Measurements from ENCODE around the gene ZNF593. TPM values are rescaled to one million over a fixed set of nuclear protein-coding genes. Genes with fewer than 3 reads are reported as not detected.
A peak's percentile ranks its signal among the peaks of the same experiment; 100 is the strongest.

The ZNF593 gene
- total and polyA plus RNA-seq, 10 of the 15 experiments (the other 5 are each of a cell fraction or from before 2014, with no cell fraction given), result 7.7 to 156 (median 51.0) TPM

DNA sequence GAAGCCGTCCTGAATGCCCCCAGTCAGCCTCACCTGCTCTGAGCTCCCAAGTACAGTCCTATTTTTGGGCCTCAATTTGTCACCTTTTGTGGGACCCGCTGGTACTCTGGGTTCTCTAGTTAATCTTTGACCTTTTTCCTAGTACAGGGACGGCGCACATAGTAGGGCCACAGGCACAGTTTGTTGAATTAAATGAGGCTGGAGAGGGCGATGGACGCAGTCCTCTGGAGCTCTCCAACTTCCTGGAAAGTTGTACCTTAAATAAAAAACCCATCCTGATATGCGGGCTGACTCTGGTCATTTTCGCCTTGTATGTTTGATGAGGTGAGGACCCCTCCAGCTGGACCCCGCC is 6.0 kb upstream of the ZNF593 start:
- Histone ChIP-seq H3K79me2 (ENCODE audit: control insufficient read depth, insufficient read depth, low read length) (no peaks in the 10 kb centered on the region), H3K4me1 (ENCODE audit: control insufficient read depth, insufficient read depth, low read length) (peaks cover 4% of the 10 kb centered on the region), H4K20me1 (ENCODE audit: control insufficient read depth, insufficient read depth) (no peaks in the 10 kb centered on the region), H3K27me3 (replicated peaks in 1 of 2; ENCODE audit: control insufficient read depth in 2 of 2, insufficient read depth in 2 of 2, low read length in 1 of 2) (peaks cover 3 to 18% of the 10 kb centered on the region in 2 experiments), H3K9ac (ENCODE audit: control insufficient read depth, insufficient read depth, low read length) (no peak overlapping the region), H3K4me3 (no peak overlapping the region), H3K36me3 (ENCODE audit: control insufficient read depth in 2 of 2, insufficient read depth in 2 of 2, low read length in 1 of 2) (no peaks in the 10 kb centered on the region), H2AFZ (ENCODE audit: control insufficient read depth, low read depth, low read length) (no peak overlapping the region), H3K27ac (ENCODE audit: control insufficient read depth, insufficient read depth) (no peak overlapping the region), H3K4me2 (ENCODE audit: control insufficient read depth, insufficient read depth) (peak overlapping the region; percentile 84), H3K9me3 (replicated peaks; ENCODE audit: control insufficient read depth, insufficient read depth, low read length) (no peaks in the 10 kb centered on the region; the same call in 2 of the 3 replicates)
- ChIA-PET POLR2A (no interaction called here), RAD21 (ENCODE audit: unreplicated experiment) (no interaction called here), CTCF (interaction anchor here (0.6 to 1.3 kb wide), 3 partner anchors 70 to 1471 kb away, joined by 3 to 4 read pairs (median 4); partner anchors contain the start of gene CEP85), SMC1A (ENCODE audit: uncharacterized antibody, unreplicated experiment) (no interaction called here)
- TF ChIP-seq IRF4 (IDR thresholded peaks at IDR 0.05; ENCODE audit: low read depth, low read length) (no peak), DPF2 (IDR thresholded peaks at IDR 0.05) (no peak), EGR1 (IDR thresholded peaks at IDR 0.05; ENCODE audit: borderline replicate concordance in 1 of 2, low read depth in 2 of 2, low read length in 2 of 2) (no peak), SMARCA5 (IDR thresholded peaks at IDR 0.05) (no peak), SIN3A (IDR thresholded peaks at IDR 0.05; ENCODE audit: low read depth, low read length) (no peak), FOS (IDR thresholded peaks at IDR 0.05; ENCODE audit: borderline replicate concordance, extremely low read depth, insufficient read length) (no peak), SMC3 (IDR thresholded peaks at IDR 0.05; ENCODE audit: borderline replicate concordance, low read length) (no peak), KDM1A (IDR thresholded peaks at IDR 0.05; ENCODE audit: borderline replicate concordance) (no peak), SUZ12 (IDR thresholded peaks at IDR 0.05; ENCODE audit: unreplicated experiment) (no peak), WRNIP1 (IDR thresholded peaks at IDR 0.05; ENCODE audit: borderline replicate concordance, low read depth, low read length) (no peak)
- TF ChIP-seq, protein P1, sequence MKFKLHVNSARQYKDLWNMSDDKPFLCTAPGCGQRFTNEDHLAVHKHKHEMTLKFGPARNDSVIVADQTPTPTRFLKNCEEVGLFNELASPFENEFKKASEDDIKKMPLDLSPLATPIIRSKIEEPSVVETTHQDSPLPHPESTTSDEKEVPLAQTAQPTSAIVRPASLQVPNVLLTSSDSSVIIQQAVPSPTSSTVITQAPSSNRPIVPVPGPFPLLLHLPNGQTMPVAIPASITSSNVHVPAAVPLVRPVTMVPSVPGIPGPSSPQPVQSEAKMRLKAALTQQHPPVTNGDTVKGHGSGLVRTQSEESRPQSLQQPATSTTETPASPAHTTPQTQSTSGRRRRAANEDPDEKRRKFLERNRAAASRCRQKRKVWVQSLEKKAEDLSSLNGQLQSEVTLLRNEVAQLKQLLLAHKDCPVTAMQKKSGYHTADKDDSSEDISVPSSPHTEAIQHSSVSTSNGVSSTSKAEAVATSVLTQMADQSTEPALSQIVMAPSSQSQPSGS (IDR thresholded peaks at IDR 0.05; ENCODE audit: low read length), result no peak
- TF ChIP-seq, protein P2, sequence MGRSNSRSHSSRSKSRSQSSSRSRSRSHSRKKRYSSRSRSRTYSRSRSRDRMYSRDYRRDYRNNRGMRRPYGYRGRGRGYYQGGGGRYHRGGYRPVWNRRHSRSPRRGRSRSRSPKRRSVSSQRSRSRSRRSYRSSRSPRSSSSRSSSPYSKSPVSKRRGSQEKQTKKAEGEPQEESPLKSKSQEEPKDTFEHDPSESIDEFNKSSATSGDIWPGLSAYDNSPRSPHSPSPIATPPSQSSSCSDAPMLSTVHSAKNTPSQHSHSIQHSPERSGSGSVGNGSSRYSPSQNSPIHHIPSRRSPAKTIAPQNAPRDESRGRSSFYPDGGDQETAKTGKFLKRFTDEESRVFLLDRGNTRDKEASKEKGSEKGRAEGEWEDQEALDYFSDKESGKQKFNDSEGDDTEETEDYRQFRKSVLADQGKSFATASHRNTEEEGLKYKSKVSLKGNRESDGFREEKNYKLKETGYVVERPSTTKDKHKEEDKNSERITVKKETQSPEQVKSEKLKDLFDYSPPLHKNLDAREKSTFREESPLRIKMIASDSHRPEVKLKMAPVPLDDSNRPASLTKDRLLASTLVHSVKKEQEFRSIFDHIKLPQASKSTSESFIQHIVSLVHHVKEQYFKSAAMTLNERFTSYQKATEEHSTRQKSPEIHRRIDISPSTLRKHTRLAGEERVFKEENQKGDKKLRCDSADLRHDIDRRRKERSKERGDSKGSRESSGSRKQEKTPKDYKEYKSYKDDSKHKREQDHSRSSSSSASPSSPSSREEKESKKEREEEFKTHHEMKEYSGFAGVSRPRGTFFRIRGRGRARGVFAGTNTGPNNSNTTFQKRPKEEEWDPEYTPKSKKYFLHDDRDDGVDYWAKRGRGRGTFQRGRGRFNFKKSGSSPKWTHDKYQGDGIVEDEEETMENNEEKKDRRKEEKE (IDR thresholded peaks at IDR 0.05), result no peak
- intact Hi-C loops (cut with micrococcal nuclease; ENCODE audit: unreplicated experiment), result loop anchor here (5.0 to 10.0 kb wide), 2 partner anchors 56 to 231 kb away; no protein-coding TSS in a partner anchor
- BruUV-seq (replicated peaks), result no TSS peak
- in situ Hi-C loops (cut with MboI), result no loop called here
- WGBS (ENCODE audit: insufficient coverage, insufficient replicate concordance, low lambda C conversion rate, missing lambda C conversion rate), result 57% methylated on average over 9 of the region's 9 CpGs
- ATAC-seq, result no peak
- no peak for DNase-seq (ENCODE audit: low read depth, low spot score)
- FAIRE-seq, result no peak
